ENCODE results near the gene RBMS3. TPM values are rescaled to one million over a fixed set of nuclear protein-coding genes. Genes with fewer than 3 reads are reported as not detected.

Gene RBMS3
- total RNA-seq, 2 donors from 2014 or later, result 27.3 to 51.4 TPM

DNA sequence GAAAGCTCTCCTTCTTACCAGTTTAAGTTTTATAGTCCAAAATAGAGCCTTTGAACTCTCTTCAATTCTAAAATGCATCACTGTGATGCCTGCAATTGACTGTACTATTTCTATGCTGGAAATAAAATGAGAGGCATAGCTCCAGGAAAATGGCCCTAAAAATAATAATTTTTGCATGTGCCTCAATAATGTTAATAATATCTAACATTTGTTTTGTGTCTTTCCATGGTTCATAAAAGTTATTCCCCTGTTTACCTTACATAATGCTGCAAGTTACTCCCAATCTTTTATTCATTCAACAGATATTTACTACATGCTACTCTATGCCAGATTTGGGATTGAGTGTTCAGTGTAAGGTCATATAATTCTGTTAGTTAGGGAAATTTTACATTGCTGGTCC is 574.0 kb downstream of the RBMS3 start:
- no peak for DNase-seq (ENCODE audit: low spot score)
- Histone ChIP-seq H3K27ac (no peak overlapping the region), H3K27me3 (no peaks in the 10 kb centered on the region), H3K4me1 (no peaks in the 10 kb centered on the region), H3K36me3 (no peaks in the 10 kb centered on the region), H3K4me3 (no peak overlapping the region), H3K9me3 (no peaks in the 10 kb centered on the region)
- TF ChIP-seq, protein P1, sequence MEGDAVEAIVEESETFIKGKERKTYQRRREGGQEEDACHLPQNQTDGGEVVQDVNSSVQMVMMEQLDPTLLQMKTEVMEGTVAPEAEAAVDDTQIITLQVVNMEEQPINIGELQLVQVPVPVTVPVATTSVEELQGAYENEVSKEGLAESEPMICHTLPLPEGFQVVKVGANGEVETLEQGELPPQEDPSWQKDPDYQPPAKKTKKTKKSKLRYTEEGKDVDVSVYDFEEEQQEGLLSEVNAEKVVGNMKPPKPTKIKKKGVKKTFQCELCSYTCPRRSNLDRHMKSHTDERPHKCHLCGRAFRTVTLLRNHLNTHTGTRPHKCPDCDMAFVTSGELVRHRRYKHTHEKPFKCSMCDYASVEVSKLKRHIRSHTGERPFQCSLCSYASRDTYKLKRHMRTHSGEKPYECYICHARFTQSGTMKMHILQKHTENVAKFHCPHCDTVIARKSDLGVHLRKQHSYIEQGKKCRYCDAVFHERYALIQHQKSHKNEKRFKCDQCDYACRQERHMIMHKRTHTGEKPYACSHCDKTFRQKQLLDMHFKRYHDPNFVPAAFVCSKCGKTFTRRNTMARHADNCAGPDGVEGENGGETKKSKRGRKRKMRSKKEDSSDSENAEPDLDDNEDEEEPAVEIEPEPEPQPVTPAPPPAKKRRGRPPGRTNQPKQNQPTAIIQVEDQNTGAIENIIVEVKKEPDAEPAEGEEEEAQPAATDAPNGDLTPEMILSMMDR (IDR thresholded peaks at IDR 0.05), result no peak

DNA sequence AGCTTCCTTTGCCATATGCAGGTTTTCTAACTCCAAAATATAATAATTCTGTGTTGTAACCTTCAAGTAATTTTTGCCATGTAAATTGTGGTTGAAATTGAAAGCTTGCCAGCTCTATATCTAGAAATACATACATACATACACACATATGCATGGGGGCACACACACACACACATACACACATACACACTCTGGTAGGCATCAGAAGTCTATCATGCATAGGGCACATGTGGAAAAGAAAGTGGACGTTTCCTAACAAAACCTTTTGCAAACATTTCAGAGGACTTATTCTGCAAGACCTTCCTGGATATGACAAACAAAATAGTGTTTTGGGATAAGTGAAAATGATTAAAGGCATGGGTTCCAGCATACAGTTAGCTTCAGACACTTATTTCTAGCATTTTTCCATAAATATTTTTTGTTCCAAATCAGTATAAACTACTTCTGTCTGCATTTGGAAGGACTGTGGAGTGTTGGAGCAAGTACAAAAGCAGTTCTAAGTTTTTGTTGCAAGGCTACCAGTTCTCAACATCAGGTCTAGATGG is 578.9 kb downstream of the RBMS3 start:
- no peak overlapping the region for H3K4me3 ChIP-seq
- no peaks in the 10 kb centered on the region for H3K4me1 ChIP-seq
- TF ChIP-seq, protein P1 (IDR thresholded peaks at IDR 0.05), result no peak
- no peaks in the 10 kb centered on the region for H3K27me3 ChIP-seq
- no peak for DNase-seq (ENCODE audit: low spot score)
- H3K9me3 ChIP-seq, result no peaks in the 10 kb centered on the region
- H3K36me3 ChIP-seq, result no peaks in the 10 kb centered on the region
- H3K27ac ChIP-seq, result no peak overlapping the region

DNA sequence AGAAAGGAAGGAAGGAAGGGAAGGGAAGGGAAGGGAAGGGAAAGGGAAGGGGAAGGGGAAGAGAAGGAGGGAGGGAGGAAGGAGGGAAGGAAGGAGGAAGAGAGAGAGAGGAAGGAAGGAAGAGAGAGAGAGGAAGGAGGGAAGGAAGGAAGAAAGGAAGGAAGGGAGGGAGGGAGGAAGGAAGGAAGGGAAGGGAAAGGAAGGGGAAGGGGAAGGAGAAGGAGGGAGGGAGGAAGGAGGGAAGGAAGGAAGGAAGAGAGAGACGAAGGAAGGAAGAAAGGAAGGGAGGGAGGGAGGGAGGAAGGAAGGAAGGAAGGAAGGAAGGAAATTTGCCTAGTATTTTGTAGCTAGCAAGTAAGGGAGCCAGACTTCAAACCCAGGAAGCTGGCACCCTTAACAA is 583.9 kb downstream of the RBMS3 start:
- DNase-seq (ENCODE audit: low spot score), result no peak
- Histone ChIP-seq H3K4me3 (no peak overlapping the region), H3K27me3 (no peaks in the 10 kb centered on the region), H3K27ac (no peak overlapping the region), H3K4me1 (no peaks in the 10 kb centered on the region), H3K9me3 (no peaks in the 10 kb centered on the region), H3K36me3 (peaks cover 12% of the 10 kb centered on the region)
- TF ChIP-seq, protein P1 (IDR thresholded peaks at IDR 0.05), result no peak

DNA sequence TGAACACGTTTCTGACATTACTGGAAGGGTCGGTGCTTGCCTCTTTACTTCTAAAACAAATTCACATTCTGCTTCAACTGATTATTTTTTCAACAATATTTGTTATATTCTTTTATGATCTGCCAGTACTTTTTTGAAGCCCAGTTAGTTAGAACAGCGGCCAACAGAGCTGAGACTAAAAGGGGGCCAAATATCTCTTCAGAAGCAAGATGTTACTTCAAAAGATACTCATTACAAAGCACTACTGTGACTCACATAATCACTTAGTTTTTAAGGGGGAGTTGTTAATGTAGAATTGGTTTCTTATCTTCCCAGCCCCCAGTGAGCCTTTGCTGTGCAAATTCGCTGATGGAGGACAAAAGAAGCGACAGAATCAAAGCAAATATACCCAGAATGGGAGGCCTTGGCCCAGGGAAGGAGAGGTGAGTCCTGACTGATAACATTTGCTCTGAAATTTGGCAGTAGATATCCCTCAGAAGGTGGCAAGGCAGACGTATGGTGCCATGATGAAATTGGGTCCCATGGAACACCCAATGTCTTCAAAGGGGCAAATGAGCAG is 587.8 kb downstream of the RBMS3 start:
- Histone ChIP-seq H3K36me3 (peaks cover 16% of the 10 kb centered on the region), H3K27me3 (no peaks in the 10 kb centered on the region), H3K27ac (no peak overlapping the region), H3K9me3 (peaks cover 0 to 14% of the 10 kb centered on the region in 2 donors), H3K4me1 (no peaks in the 10 kb centered on the region), H3K4me3 (no peak overlapping the region)
- no peak for DNase-seq (ENCODE audit: low spot score)
- TF ChIP-seq, protein P1 (IDR thresholded peaks at IDR 0.05), result no peak

DNA sequence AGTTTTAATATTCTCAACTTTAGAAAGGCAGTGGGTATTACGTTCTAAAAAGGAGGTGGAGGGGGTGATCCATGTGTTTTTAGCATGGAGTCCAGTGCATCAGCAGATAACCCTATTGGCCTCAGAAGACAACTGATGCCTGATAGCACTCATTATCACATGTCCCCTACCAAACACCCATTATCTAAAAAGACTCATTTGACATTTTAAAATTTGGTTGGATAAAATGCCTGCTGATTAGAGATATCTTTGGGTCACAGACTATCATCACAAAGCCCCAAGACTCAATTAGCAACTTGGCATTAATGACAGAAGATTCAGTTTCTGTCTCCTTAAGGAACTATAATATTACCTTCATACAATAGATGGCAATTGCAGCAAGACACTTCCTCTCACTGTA is 589.3 kb downstream of the RBMS3 start:
- Histone ChIP-seq H3K4me3 (no peak overlapping the region), H3K9me3 (peaks cover 0 to 18% of the 10 kb centered on the region in 2 donors), H3K36me3 (peaks cover 16% of the 10 kb centered on the region), H3K27ac (no peak overlapping the region), H3K27me3 (no peaks in the 10 kb centered on the region), H3K4me1 (no peaks in the 10 kb centered on the region)
- TF ChIP-seq, protein P1 (IDR thresholded peaks at IDR 0.05), result no peak
- DNase-seq (ENCODE audit: low spot score), result no peak

DNA sequence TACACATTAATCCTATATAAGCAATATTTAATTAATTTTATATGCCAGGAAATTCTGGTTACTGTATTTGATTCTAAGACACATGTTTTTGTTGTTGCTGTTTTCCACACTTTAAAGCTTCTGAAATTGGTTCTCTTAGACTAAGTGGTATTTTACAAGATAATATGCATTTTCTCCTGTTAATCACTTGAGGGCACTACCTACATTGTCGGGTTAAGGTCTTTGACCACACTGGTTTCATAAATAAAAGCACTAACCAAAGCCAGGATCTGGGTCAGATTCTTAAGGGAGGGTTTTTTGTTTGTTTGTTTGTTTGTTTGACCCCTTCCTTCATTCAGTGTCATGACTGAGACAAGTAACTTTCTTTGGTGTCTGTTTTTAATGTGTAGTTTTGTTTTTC is 590.2 kb downstream of the RBMS3 start:
- H3K36me3 ChIP-seq, result peaks cover 16% of the 10 kb centered on the region
- H3K4me1 ChIP-seq, result no peaks in the 10 kb centered on the region
- H3K27me3 ChIP-seq, result no peaks in the 10 kb centered on the region
- no peak overlapping the region for H3K27ac ChIP-seq
- peaks cover 0 to 18% of the 10 kb centered on the region in 2 donors for H3K9me3 ChIP-seq
- TF ChIP-seq, protein P1 (IDR thresholded peaks at IDR 0.05), result no peak
- DNase-seq (ENCODE audit: low spot score), result no peak
- no peak overlapping the region for H3K4me3 ChIP-seq
